Adipose tissue (tissue), 3 donors: ENCODE data around the gene SLC25A27. TPM values are rescaled to one million over a fixed set of nuclear protein-coding genes. Genes with fewer than 3 reads are reported as not detected.
"Not testable (repeated sequence)": the region's sequence is repeated elsewhere in the genome, so short reads cannot be mapped to it uniquely, and the experiment has no call there.

Experiments
- H3K27ac ChIP-seq: one replicate; pipeline ENCODE4 v1.5.1; 2013; ENCODE audit warnings: low read depth, low read length
- WGBS, 3 donors: extraction: QIAGEN DNeasy Blood & Tissue Kit; methylation state at CpG; one replicate each; pipeline ENCODE4 v1.1.7; 2013; 5-methylcytosine and 5-hydroxymethylcytosine counted together
- polyA plus RNA-seq, 3 donors: library from polyadenylated mRNA; stranded (reverse); fragments of 200-250 nt; gene quantifications; one replicate each; pipeline ENCODE4 v1.2.3, GENCODE V29; 2013
- donor health status: healthy with polysubstance abuse.
- donor health status: Bipolar disorder and iron deficiency.
- donor health status: healthy.

The SLC25A27 gene
- polyA plus RNA-seq, 3 donors = 8.2 to 11.0 (median 9.7) TPM

DNA sequence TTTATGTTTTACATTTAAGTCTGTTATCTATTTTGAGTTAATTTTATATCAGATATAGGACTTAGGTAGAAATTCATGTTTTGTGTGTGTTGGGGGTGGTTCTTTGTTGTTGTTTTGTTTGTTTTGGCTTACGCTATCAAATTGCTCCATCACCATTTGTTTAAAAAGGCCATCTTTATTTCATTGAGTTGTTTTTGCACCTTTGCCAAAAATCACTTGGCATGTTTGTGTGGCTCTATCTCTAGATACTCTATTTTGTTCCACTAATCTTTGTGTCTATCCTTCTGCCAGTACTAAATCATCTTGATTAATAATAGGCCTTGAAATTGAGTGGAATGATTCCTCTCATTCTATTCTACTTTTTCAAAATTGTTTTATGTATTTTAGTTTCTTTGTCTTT, 7.5 kb upstream of the SLC25A27 start:
- H3K27ac ChIP-seq = no peak overlapping the region
- WGBS, 3 donors = 92 to 100% (median 100%) methylated on average over 1 of the region's 1 CpG

DNA sequence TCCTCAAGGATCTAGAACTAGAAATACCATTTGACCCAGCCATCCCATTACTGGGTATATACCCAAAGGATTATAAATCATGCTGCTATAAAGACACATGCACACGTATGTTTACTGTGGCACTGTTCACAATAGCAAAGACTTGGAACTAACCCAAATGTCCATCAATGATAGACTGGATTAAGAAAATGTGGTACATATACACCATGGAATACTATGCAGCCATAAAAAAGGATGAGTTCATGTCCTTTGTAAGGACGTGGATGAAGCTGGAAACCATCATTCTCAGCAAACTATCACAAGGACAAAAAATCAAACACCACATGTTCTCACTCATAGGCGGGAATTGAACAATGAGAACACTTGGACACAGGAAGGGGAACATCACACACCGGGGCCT, 4.7 kb upstream of the SLC25A27 start:
- WGBS, 3 donors = 80 to 88% (median 83%) methylated on average over 1 to 3 of the region's 4 CpGs
- H3K27ac ChIP-seq = not testable (repeated sequence)

DNA sequence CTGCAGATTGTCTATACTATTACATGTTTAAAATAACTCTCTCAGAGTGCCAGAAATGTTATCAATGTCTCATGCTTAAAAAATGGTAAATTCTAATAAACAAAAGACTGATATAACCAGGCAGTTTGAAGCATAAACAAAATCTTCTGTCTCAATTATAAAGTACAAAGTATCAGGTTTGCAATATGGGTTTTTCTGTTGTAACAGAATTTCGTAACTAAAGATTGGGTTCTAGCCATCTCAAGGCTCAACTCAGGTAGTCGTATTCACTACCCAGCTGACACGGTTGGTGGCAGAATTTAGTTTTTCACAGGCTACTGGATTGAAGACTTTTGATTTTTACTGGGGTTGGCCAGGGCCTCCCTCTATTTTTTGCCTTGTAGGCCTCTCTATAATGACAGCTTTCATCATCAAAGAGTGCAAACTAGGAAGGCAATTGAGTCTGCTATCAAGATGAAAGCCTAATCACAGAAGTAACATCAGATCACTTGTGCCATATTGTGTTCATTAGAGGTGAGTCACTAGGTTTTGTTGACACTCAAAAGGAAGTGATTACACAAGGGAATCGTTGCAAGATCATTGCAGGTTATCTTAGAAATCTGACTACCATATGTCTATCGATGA, 3.8 kb upstream of the SLC25A27 start:
- H3K27ac ChIP-seq = no peak overlapping the region
- 75 to 83% (median 77%) methylated on average over 5 of the region's 5 CpGs for WGBS, 3 donors

DNA sequence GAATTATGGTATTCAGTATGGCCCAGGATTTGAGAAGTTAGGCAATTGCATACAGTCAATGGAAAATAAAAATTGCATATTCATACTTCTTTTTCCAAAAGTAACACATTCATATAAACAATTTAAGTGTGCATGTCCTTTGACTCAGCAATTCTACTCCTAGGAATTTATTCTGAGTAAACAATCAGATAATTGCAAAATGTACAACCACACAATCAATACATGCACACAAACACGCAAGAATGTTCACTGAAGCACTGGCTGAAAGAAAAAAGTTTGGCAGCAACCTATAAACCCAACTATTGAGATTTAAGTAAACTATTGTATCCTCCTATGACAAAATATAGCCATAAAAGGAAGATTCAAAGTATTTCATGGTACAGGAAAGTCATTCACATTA, 1.8 kb upstream of the SLC25A27 start:
- WGBS, 3 donors = 38 to 84% (median 83%) methylated on average over 1 of the region's 1 CpG
- no peak overlapping the region for H3K27ac ChIP-seq

DNA sequence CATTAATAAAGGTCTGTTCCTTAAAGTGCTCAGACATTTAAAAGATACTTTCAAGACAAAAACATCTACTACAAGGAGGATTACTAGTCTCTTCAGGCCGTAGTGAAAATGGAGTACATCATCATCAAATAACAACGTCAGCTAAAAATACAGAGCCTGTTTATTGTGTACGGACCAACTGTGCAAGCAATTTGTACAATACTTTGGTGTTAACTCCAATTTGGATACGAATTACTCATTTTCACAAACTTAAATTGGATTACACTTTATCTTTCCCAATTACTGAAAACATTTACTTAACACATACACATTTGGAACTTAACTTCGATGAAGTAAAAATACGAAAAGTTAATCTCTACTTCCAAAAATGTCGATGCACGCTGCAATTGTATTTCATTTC, 959 bp upstream of the SLC25A27 start:
- H3K27ac ChIP-seq = no peak overlapping the region
- WGBS, 3 donors = 4 to 28% (median 22%) methylated on average over 8 of the region's 8 CpGs

DNA sequence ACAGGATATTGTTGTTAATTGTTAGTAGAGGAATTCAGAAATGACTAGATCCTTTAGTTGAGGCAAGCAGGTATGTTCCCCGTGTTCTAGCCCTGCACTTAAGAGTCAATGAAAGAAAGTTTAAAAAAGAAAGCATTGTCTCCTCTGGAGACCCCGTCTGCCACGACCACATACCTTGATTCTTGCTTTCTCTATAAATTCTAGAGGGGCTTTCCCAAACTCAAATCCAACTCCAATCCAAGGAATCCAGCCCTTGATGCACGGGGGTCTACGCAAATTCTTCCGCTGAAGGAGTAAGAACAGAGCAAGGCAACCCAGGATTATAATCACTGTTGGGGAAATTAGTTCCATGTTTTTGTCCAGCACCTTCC, 558 bp upstream of the SLC25A27 start:
- WGBS, 3 donors = 2 to 6% (median 3%) methylated on average over 6 of the region's 6 CpGs
- H3K27ac ChIP-seq = no peak overlapping the region

DNA sequence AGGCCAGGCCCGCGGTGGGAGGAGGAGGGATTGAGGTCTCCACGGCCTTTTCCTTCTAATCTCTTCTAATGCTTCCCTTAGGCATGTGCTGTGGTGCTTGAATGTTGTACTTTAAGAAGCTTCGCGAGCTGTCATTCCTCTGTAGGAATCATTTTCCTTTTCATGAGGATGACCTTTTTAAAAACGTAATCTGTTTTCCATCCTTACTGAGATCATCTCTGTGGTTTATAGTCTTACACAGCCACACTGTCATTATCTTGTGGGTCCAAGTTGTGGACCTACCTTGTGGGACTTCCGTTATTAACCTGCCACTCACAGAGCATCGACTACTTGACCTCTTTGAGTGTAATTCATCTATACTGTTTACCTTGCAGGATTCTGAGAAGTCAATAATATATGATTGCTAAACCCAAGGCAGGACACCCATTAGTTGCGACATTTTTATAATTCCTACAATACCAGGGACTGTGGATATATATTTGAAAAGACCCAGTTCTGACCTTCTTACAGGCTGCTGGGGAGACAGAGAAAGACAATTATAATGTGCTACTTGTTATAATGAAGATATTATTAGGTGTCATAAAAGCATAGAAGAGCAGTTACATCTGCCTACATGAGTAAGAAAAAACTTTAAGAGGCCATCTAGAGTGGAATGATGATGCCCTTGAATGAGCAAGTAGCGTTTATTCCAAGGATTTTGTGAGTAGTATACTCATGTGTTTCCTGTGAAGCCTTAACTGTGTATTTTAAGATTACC, 842 bp downstream of the SLC25A27 start:
- H3K27ac ChIP-seq = no peak overlapping the region
- 16 to 27% (median 23%) methylated on average over 10 of the region's 10 CpGs for WGBS, 3 donors

DNA sequence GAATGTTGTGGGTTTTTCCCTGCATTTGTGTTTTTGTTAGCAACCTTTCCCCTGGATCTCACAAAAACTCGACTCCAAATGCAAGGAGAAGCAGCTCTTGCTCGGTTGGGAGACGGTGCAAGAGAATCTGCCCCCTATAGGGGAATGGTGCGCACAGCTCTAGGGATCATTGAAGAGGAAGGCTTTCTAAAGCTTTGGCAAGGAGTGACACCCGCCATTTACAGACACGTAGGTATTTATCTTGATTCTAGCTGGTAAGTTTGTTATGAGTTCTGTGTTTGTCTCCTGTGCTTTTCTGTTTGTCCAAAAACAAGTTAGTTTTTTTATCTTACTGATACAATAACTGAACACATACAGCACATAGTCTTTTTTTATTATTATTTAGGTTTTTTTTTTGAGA, 3.0 kb downstream of the SLC25A27 start:
- no peak overlapping the region for H3K27ac ChIP-seq
- 72 to 79% (median 77%) methylated on average over 6 of the region's 6 CpGs for WGBS, 3 donors

DNA sequence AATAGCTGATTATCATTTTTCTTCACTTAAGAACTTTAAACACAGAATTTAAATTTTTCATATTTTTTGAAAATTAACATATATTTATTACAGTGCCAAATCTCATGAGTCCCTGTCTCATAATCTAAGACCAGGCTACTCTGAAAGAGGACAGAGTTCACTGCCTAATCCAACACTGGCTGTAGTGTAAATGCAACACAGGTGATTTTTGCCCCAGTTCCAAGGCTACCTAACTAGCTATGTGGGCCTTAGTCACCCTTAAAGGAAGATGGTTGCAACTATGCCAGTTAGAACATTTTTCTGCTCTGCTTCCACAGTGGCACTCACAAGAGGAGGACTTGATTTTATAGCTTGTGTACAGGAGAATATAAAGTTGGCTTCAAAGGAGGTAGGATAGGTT, 4.9 kb downstream of the SLC25A27 start:
- H3K27ac ChIP-seq = no peak overlapping the region

DNA sequence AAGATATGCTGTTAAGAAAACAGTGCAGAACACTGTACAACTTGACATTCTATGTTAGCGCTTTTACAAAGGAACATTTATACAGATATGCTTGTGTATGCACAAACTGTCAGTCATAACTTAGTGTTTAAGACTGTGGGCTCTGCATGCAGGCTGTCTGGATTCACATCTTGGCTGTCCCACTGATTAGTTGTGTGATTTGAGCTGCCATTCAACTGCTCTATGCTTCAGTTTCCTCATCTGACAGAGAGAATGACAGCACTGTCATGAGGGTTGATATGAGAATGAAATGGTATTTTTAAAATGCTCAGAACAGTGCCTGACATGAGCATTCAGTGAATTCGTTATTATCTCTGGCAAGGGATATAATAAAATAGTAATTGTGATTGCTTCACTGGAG, 8.7 kb downstream of the SLC25A27 start:
- H3K27ac ChIP-seq = no peak overlapping the region
- 72 to 78% (median 77%) methylated on average over 2 of the region's 2 CpGs for WGBS, 3 donors

DNA sequence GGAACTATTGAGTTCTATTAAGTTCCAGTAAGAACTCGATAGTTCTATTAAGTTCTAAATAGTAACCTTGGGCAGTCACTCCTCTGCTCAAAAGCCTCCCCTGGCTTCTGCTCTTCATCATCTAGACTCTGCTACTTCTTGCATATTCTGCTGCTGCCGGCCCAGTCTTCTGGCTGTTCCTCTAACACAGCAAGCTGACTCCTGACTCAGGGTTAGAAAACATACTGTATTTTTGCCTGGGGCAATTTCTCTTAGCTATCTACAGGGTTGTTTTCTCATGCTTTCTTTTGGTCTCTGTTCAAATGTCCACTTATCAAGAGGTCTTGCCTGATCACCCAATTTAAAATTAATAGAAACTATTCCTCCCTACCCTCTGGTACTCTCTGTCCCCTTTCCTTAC, 14.6 kb downstream of the SLC25A27 start:
- WGBS, 3 donors = 90 to 98% (median 93%) methylated on average over 2 of the region's 2 CpGs

DNA sequence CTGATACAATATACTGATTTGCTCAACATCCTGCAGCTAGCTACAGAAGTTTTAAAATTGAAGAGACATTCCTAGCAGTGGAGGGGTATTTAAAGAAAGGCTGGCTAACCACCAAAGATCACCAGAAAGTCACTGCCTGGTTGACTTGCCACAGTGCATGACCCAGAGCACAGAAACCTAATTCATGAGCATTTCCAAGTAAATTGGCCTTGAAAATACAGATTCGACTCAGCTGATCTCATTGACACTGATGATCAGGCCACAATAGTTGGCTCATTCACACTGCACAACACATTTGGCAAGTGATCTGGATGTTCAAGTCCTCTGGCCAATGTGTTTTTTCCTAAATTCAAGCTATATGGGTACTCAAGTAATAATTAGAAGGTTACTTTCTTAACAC, 21.6 kb downstream of the SLC25A27 start:
- no peak overlapping the region for H3K27ac ChIP-seq
- WGBS, 3 donors = 57 to 83% (median 63%) methylated on average over 1 of the region's 1 CpG

More for the DNA sequence above, 14.6 kb downstream of the SLC25A27 start:
- no peak overlapping the region for H3K27ac ChIP-seq

DNA sequence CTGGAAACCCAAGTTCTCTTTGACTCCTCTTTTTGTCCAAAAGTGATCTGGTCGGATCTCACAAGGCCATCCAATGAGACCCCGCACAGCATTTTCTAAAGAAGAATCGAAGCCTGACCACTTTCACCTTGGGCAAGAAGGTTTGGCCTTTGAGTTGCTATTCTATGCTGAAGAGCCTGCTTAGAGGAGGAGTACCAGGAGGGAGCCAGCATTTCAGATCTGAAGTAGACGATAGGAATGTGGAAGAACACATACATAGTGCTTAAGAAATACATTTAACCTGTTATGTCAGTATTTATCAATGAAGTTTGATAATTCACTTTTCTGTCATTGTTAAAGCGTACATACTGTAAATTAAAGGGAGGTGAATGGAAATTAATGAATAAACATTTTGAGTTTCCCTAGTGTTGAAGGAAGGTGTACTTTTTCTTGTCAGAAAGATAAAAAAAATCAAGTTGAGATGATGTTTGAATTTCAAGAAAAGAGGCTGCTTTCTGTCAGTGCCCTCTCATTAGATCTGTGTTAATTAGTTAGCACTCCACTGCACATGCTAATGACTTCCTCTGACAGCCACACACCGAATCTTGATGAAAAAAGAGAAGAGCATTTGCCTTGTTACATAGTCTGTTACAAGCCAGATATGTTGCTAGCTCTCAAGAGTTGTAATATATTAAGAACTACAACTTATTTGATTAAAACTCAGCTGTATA, 24.0 kb downstream of the SLC25A27 start:
- H3K27ac ChIP-seq = no peak overlapping the region
- WGBS, 3 donors = 81 to 90% (median 89%) methylated on average over 6 of the region's 6 CpGs

DNA sequence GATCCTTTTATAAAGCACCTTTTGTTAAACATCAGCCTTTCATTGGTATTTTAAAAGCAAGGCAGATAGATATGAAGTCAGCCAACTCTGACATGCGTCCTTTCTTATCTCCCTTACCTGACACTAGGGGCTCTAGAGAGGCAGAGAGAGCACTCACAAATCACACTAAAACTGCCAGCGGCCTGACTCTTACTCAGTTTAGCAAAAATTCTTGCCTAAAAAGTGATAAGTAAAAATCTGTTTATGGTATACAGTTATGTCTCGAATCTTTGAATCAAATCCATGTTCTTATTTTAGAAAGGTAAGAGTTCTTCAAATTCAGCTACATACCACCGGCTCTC, 24.5 kb downstream of the SLC25A27 start:
- 80 to 85% (median 84%) methylated on average over 4 of the region's 4 CpGs for WGBS, 3 donors
- H3K27ac ChIP-seq = no peak overlapping the region

DNA sequence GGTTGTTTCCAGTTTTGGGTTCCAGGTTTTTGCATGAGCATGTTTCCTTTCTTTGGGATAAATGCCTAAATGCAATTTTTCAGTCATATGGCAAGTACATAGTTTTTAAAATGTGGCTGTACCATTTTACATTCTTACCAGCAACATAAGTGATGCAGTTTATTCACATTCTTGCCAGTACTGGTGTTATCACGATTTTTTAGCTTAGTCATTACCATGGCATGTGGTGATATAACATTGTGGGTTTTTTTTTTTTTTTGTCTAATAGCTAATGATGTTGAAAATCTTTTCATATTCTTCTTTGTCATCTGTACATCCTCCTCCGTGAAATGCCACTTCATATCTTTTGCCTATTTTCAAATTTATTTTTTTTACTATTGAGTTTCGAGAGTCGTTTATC, 32.0 kb downstream of the SLC25A27 start:
- H3K27ac ChIP-seq = no peak overlapping the region
- WGBS, 3 donors = 68 to 85% (median 70%) methylated on average over 4 of the region's 4 CpGs

DNA sequence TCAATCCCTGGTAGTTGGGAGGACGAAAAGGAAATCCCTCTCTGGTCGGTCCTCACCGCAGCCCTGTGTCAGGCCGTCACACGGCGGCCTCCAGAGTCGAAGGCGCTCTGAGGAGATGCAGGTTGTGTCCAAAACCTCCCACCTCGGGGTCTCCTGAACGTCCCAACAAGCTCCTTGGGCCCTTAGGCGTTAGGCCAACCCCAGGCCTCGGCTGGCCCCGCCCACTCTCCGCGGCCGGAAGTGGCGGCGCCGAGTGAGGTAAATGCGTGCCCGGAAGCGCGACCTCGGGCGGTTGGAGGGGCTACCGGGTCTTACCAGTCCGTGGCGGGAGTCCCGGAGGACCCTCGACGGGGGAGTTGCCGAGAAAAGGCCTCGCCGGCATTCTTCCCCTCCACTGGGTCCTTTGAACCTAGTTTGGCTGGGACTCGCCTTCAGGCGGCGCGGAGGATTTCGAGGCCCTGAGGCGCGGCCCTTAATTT, 34.9 kb downstream of the SLC25A27 start, which contains the start of gene TDRD6:
Gene TDRD6 (plus strand): TSS at position 267 of the 479 bp plus-strand sequence. CDS start 244 bp downstream, outside the sequence.
- H3K27ac ChIP-seq = no peak within 1 kb of the TSS
- WGBS, 3 donors = 90 to 91% (median 90%) methylated on average over 41 of the region's 41 CpGs

DNA sequence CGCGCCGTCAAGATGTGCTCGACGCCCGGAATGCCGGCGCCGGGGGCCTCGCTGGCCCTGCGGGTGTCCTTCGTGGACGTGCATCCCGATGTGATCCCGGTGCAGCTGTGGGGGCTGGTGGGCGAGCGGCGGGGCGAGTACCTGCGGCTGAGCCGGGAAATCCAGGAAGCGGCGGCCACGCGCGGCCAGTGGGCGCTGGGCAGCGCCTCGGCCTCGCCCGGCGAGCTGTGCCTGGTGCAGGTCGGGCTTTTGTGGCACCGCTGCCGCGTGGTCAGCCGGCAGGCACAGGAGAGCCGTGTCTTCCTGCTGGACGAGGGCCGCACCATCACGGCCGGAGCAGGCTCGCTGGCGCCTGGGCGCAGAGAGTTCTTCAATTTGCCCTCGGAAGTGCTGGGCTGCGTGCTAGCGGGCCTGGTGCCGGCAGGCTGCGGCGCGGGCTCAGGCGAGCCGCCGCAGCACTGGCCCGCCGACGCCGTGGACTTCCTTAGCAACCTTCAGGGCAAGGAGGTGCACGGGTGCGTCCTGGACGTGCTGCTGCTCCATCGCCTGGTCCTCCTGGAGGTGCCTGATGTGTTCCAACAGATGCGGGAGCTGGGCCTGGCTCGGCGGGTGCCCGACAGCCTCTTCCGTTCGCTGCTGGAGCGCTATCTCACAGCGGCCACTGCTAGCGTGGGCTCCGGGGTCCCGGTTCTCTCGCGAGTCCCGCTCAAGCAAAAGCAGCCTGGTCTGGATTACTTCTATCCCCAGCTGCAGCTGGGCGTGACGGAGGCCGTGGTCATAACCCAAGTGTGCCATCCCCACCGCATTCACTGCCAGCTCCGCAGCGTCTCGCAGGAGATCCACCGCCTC, 35.6 kb downstream of the SLC25A27 start:
- no peak overlapping the region for H3K27ac ChIP-seq
- WGBS, 3 donors = 93 to 94% (median 94%) methylated on average over 78 to 85 of the region's 85 CpGs

DNA sequence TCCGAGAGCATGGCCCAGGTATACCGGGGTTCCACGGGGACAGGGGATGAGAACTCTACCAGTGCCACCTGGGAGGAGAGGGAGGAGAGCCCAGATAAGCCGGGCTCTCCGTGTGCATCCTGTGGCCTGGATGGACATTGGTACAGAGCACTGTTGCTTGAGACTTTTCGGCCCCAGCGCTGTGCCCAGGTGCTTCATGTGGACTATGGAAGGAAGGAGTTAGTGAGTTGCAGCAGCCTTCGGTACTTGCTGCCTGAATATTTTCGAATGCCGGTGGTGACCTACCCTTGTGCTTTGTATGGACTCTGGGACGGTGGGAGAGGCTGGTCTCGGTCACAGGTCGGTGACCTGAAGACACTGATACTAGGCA, 36.2 kb downstream of the SLC25A27 start:
- 94 to 99% (median 96%) methylated on average over 13 of the region's 13 CpGs for WGBS, 3 donors
- no peak overlapping the region for H3K27ac ChIP-seq

DNA sequence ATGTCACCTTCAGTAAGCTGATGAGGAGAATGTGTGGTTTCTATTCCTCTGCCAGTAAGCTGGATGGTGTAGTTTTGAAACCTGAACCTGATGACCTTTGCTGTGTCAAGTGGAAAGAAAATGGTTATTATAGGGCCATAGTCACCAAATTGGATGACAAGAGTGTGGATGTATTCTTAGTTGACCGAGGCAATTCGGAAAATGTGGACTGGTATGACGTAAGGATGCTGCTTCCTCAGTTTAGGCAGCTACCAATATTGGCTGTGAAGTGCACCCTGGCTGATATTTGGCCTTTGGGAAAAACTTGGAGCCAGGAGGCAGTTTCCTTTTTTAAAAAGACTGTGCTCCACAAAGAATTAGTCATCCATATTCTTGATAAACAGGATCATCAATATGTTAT, 36.9 kb downstream of the SLC25A27 start:
- 81 to 91% (median 88%) methylated on average over 3 of the region's 3 CpGs for WGBS, 3 donors
- H3K27ac ChIP-seq = no peak overlapping the region
